ENCODE results near the gene RABGGTB.

DNA sequence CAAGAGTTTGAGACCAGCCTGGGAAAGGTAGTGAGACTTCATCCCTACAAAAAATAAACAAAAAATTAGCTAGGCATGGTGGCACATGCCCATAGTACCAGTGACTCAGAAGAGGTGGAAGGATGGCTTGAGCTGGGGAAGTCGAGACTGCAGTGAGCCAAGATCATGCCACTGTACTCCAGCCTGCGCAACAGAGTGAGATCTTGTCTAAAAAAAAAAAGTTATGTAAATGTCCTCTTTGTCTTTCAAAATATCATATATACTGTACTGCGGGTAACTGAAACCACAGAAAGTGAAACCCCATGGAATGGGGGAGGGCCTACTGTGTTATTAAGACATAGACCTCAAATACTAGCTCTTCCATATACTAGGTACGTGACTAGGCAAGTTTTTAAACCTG, 40.8 kb upstream of the RABGGTB start:
- TF ChIP-seq, protein P1, sequence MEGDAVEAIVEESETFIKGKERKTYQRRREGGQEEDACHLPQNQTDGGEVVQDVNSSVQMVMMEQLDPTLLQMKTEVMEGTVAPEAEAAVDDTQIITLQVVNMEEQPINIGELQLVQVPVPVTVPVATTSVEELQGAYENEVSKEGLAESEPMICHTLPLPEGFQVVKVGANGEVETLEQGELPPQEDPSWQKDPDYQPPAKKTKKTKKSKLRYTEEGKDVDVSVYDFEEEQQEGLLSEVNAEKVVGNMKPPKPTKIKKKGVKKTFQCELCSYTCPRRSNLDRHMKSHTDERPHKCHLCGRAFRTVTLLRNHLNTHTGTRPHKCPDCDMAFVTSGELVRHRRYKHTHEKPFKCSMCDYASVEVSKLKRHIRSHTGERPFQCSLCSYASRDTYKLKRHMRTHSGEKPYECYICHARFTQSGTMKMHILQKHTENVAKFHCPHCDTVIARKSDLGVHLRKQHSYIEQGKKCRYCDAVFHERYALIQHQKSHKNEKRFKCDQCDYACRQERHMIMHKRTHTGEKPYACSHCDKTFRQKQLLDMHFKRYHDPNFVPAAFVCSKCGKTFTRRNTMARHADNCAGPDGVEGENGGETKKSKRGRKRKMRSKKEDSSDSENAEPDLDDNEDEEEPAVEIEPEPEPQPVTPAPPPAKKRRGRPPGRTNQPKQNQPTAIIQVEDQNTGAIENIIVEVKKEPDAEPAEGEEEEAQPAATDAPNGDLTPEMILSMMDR (IDR thresholded peaks at IDR 0.05): no peak
- TF ChIP-seq SIN3A (IDR thresholded peaks at IDR 0.05; ENCODE audit: borderline replicate concordance, insufficient read depth, low read depth, low read length) (no peak), POLR2AphosphoS5 (IDR thresholded peaks at IDR 0.05; ENCODE audit: low read depth, low read length) (no peak)

Data from Panc1 (cell line).